ENCODE data around the gene HAUS8.

The HAUS8 gene

GRCh38 chr19:17075864-17076542 lies 751 bp upstream of the HAUS8 start:
- peak; percentile 31 for DNase-seq (ENCODE audit: low read depth)

- DNase-seq (ENCODE audit: low read depth): no peak
Observed at GRCh38 chr19:17074634-17075034, 618 bp downstream of the HAUS8 start.

- no peak for DNase-seq (ENCODE audit: low read depth)
Observed at GRCh38 chr19:17073869-17074633, 1.2 kb downstream of the HAUS8 start.

GRCh38 chr19:17070912-17071311 lies 4.3 kb downstream of the HAUS8 start:
- DNase-seq (ENCODE audit: low read depth): no peak

- DNase-seq (ENCODE audit: low read depth): no peak
Observed at GRCh38 chr19:17070421-17070820, 4.8 kb downstream of the HAUS8 start.

GRCh38 chr19:17069193-17069592 lies 6.1 kb downstream of the HAUS8 start:
- DNase-seq (ENCODE audit: low read depth): no peak

- no peak for DNase-seq (ENCODE audit: low read depth)
Observed at GRCh38 chr19:17063428-17063827, 11.8 kb downstream of the HAUS8 start.

- DNase-seq (ENCODE audit: low read depth): no peak
Observed at GRCh38 chr19:17061691-17062090, 13.6 kb downstream of the HAUS8 start.

- no peak for DNase-seq (ENCODE audit: low read depth)
Observed at GRCh38 chr19:17061205-17061604, 14.0 kb downstream of the HAUS8 start.

GRCh38 chr19:17060802-17061201 lies 14.4 kb downstream of the HAUS8 start:
- no peak for DNase-seq (ENCODE audit: low read depth)

- no peak for DNase-seq (ENCODE audit: low read depth)
Observed at GRCh38 chr19:17058236-17058635, 17.0 kb downstream of the HAUS8 start.

- no peak for DNase-seq (ENCODE audit: low read depth)
Observed at GRCh38 chr19:17055636-17056035, 19.6 kb downstream of the HAUS8 start.

GRCh38 chr19:17054746-17055145 lies 20.5 kb downstream of the HAUS8 start:
- no peak for DNase-seq (ENCODE audit: low read depth)

GRCh38 chr19:17052439-17052838 lies 22.8 kb downstream of the HAUS8 start:
- DNase-seq (ENCODE audit: low read depth): no peak

GRCh38 chr19:17049711-17050280 lies 25.5 kb downstream of the HAUS8 start:
- no peak for DNase-seq (ENCODE audit: low read depth)

- DNase-seq (ENCODE audit: low read depth): no peak
Observed at GRCh38 chr19:17048885-17049453, 26.3 kb downstream of the HAUS8 start.

- DNase-seq (ENCODE audit: low read depth): no peak
Observed at GRCh38 chr19:17045907-17046502, 29.2 kb downstream of the HAUS8 start.

GRCh38 chr19:17043744-17044143 lies 31.5 kb downstream of the HAUS8 start:
- DNase-seq (ENCODE audit: low read depth): no peak

- no peak for DNase-seq (ENCODE audit: low read depth)
Observed at GRCh38 chr19:17041976-17042375, 33.3 kb downstream of the HAUS8 start.

GRCh38 chr19:17037966-17038500 lies 37.2 kb downstream of the HAUS8 start:
- no peak for DNase-seq (ENCODE audit: low read depth)

GRCh38 chr19:17037184-17037583 lies 38.1 kb downstream of the HAUS8 start:
- no peak for DNase-seq (ENCODE audit: low read depth)

- DNase-seq (ENCODE audit: low read depth): no peak
Observed at GRCh38 chr19:17036640-17037039, 38.6 kb downstream of the HAUS8 start.

Measured in activated T-helper 1 cell treated with Interleukin-2 at 50 U/mL for 16 hours (primary cell).